WTC11 (cell line): ENCODE measurements around the gene ENTREP3.
"Not testable (repeated sequence)": the region's sequence is repeated elsewhere in the genome, so short reads cannot be mapped to it uniquely, and the experiment has no call there.

Source experiments
- CBFB ChIP-seq: sonication (generic); formaldehyde crosslinking; IDR thresholded peaks from 2 replicates; pipeline ENCODE4 v1.8.1; 2022; ENCODE audit warnings: mild to moderate bottlenecking, low read depth, missing genetic modification reagents
- CTCF ChIP-seq: fragments of 200-600 bp; IDR thresholded peaks from 2 replicates; pipeline ENCODE4 v1.8.0; 2022; ENCODE audit warnings: antibody characterized with exemption
- E2F1 ChIP-seq: sonication (generic); formaldehyde crosslinking; IDR thresholded peaks from 2 replicates; pipeline ENCODE4 v1.8.0; 2022; ENCODE audit warnings: mild to moderate bottlenecking, missing genetic modification reagents
- GABPB1 ChIP-seq: sonication (generic); formaldehyde crosslinking; IDR thresholded peaks from 2 replicates; pipeline ENCODE4 v1.8.1; 2023; ENCODE audit warnings: mild to moderate bottlenecking, missing genetic modification reagents
- JUN ChIP-seq: sonication (generic); formaldehyde crosslinking; IDR thresholded peaks from 2 replicates; pipeline ENCODE4 v1.8.0; 2023; ENCODE audit warnings: mild to moderate bottlenecking, missing genetic modification reagents
- NR2C2 ChIP-seq: sonication (generic); formaldehyde crosslinking; IDR thresholded peaks from 2 replicates; pipeline ENCODE4 v1.8.0; 2022; ENCODE audit warnings: mild to moderate bottlenecking, missing genetic modification reagents
- STAT6 ChIP-seq: sonication (generic); formaldehyde crosslinking; conservative IDR thresholded peaks from 2 replicates; pipeline ENCODE4 v1.8.1; 2023; ENCODE audit warnings: mild to moderate bottlenecking, low read depth, missing genetic modification reagents, moderate library complexity

- not testable (repeated sequence) for TF ChIP-seq CTCF; JUN (CRISPR knock-in tag); NR2C2 (CRISPR knock-in tag); CBFB (CRISPR knock-in tag); STAT6 (CRISPR knock-in tag); E2F1 (CRISPR knock-in tag); GABPB1 (CRISPR knock-in tag)
These were observed 8.5 kb downstream of the ENTREP3 start for GRCh38 chr1:155246796-155247195.
